ENCODE measurements around the gene ATOH8.

GRCh38 chr2:85730686-85731230 is 23.0 kb upstream of the ATOH8 start:
- no peak for TF ChIP-seq ZNF274 (IDR thresholded peaks at IDR 0.05; ENCODE audit: low read depth, low read length)
- no peak for TF ChIP-seq YY1 (IDR thresholded peaks at IDR 0.05; ENCODE audit: insufficient read depth, insufficient read length)

All from NT2/D1 (cell line).